SK-N-DZ (cell line): ENCODE results near the gene OGFR.

Experiments used
- DNase-seq: peaks from one replicate; pipeline ENCODE4 v3.0.0-alpha.2; 2015; ENCODE audit warnings: low spot score

The OGFR gene

DNA sequence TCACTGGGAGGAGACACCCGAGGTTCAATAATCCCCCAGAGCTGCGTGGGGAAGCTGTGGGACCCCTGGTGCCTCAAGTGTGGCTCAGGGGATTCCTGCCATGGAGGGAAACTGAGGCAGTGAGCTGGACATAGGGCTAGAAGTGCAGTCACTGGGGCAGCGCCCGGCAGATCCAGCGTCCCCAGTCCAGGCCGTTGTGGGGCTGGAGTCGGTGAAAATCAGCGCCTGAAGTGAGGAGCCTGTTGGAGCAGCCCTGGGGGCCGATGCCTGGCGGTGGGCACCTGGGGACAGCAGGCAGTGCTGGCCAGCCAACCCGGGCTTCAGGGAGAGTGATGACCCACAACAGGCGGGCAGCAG lies 10.1 kb downstream of the OGFR start:
- DNase-seq: no peak

DNA sequence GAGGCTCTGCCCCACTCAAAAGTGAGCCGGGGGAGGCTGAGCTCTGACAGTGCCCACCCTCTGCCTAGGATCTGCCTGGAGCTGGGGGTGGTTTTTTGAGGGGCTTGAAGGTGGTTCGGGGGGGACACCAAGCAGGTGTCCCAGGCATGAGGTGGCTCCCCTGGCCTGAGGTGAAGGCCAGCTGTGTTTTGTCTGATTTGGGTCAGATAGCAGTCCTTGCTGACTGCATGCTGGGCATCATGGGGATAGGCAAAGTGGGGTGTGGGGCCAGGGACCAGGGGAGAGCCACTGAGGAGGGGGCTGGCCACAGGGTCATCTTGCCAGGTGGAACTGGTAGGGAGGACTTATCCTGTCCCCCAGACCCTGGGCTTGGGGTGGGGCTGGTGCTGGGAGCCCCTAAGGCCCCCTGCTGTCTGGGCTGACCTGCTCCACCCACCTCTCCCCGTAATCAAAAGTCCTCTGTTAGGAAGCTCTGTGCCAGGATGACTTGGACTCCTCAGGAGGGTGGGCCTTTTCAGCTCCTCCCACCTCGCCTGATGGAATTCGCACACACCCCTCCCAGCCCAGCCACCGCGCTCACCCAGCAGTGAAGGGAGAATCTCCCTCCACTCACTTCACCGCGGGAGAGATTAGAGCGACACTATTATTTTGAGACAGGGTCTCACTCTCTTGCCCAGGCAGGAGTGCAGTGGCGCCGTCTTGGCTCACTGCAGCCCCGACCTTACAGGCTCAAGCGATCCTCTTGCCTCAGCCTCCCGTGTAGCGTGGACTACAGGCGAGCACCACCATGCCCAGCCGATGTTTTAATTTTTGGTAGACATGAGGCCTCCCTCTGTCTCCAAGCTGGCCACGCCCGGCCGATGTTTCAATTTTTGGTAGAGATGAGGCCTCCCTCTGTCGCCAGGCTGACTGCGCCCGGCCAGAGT lies 10.7 kb downstream of the OGFR start:
- no peak for DNase-seq

- no peak for DNase-seq
These were observed 11.6 kb downstream of the OGFR start for GRCh38 chr20:62816031-62816883.

DNA sequence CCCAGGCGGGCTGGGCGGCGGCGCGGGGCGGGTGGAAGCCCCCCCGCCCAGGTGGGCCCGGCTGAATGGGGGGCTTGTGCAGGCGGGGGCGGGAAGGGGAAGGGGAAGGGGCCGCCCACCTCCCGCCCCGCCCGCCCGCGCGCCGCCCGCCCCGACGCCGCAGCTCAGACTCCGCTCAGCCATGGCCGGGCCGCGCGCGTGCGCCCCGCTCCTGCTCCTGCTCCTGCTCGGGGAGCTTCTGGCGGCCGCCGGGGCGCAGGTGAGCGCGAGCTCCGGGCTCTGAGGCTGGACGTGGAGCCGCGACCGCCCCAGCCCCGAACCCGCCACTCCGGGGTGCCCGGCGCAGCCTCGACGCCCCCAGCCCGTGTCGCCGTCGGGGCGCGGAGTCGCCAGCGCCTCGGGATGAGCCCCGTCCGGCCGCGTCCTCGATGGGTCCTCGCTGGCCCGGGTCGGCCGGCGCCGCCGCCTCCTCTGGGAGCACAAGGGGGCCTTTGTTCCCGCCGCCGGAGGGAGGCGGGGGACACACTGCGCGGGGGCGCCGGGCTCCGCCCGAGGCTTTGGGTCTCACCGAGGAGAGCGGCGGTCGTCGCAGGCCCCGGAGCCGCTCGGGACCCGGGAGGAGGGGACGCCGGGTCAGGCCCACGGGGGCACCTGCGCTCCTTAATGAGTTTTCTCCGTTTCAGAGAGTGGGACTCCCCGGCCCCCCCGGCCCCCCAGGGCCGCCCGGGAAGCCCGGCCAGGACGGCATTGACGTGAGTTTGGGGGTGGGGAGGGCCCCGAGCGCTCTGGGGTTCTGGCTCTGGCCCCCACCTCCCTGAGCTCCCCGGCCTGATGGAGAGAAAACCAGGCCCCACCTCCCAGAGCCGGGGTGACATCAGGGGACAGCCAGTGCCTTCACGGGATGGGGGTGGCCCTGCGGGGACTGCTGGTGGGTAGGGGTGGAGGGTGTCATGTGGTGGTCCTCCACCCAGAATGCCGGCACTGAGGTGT lies 12.5 kb downstream of the OGFR start, which contains the start of gene COL9A3:
Gene COL9A3 (plus strand): TSS at position 167 of the 990 bp plus-strand sequence. CDS start 15 bp downstream, at position 182.
- DNase-seq: no peak

GRCh38 chr20:62817975-62818591 lies 13.4 kb downstream of the OGFR start:
- DNase-seq: no peak

- DNase-seq: no peak
These were observed 14.2 kb downstream of the OGFR start for GRCh38 chr20:62818592-62819493.

GRCh38 chr20:62819494-62820174 lies 15.0 kb downstream of the OGFR start:
- DNase-seq: no peak

GRCh38 chr20:62820208-62820961 lies 15.8 kb downstream of the OGFR start:
- DNase-seq: no peak

DNA sequence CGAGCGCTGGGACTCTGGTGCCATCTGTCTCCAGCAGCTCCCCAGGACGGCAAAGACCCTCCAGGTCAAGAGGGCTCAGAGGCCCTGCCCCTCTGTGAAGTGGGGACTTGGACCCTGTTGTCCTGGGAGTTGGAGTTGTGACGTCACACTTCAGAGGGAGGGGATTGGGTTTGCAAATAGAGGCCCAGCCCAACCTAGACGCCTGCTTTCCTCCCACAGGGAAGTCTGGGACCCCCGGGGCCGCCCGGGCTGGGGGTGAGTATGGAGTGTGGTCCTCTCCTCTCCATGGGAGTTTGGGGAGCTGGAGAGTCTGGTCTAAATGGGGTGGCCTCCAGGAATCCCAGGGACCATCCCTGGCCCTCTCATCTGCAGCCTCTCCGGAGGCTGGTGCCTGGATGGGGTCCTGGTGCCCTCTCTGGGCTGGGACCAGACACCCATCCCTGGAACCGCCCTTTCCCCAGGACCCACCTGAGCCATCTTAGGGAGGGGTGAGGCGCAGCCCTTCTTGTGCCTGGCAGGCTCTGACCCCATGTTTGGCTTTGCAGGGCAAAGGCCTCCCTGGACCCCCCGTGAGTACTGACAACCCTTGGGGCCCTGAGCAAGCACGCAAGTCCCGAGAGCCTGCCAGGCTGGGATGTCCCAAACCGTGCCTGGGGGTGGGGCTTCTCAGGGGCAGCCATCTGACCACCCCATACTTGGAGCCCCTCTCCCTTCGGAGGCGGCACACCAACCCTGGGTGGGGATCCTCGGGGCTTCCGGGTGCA lies 16.5 kb downstream of the OGFR start:
- DNase-seq: no peak

GRCh38 chr20:62821726-62822210 lies 17.1 kb downstream of the OGFR start:
- DNase-seq: no peak

DNA sequence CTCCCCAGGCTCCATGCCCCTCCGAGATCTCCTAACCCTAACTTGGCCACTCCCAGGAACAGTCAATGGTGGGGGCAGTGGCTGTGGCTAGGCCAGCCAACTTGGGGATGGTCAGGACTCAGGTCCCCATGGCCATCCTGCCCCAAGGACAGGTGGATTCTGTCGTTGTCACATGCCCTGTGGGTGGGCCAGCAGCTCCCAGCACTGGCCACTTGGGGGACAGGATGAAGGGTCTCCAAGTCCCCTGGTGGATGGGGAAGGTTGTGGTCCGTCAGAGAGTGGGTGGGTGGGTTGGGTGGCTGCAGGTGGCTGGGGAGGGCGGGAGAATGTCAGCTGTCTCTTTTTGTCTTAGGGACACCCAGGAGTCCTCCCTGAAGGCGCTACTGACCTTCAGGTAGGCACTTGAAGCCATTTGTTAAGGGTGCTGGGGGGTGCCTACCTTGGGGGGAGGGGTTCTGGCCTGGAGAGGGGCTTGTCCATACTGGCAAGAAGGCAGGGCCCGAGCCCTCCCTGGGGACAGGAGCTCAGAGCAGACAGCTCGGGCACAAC lies 17.7 kb downstream of the OGFR start:
- peak; percentile 78 for DNase-seq

DNA sequence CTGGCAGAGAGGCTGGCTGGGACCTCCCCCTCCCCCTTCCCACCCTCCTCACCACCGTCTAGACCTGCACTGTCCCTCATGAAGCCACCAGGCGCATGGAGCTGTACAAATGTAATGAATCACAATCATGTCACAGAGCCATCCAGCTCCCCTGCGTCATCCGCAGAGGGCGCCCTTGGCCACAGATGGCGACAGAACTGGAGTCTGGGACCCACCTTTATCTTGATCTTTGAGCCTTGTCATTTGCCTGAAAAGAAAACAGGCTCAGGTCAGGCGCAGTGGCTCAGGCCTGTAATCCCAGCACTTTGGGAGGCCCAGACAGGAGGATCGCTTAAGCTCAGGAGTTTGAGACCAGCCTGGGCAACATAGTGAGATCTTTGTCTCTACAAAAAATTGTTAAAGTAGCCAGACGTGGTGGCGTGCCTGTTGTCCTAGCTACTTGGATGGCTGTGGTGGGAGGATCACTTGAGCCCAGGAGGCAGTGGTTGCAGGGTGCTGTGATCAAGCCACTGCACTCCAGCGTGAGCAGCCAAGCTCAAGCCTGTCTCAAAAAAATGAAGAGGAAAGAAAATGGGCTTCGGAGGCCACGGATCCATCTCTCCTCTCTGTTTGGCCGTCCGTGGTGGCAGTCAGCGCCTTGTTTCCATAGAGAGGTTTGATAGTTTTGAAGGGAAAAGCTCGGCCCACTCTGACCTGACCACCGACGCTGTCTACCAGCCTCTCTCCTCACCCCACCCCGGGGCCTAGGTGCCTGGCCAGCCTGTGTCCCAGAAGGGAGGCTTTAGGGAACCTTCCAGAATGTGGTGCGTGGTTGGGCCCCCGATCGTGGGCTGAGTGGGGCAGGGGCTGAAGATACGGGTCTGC lies 18.4 kb downstream of the OGFR start:
- DNase-seq: peak; percentile 97

GRCh38 chr20:62823688-62824475 lies 19.2 kb downstream of the OGFR start:
- DNase-seq: no peak

- DNase-seq: peak; percentile 77
These were observed 20.1 kb downstream of the OGFR start for GRCh38 chr20:62824476-62825332.
